ENCODE results near the gene NEK7.

The NEK7 gene

GRCh38 chr1:198246337-198246736 lies 89.5 kb downstream of the NEK7 start:
- H4K20me1 ChIP-seq (ENCODE audit: insufficient read depth, low read length): no peaks in the 10 kb centered on the region
- no peak overlapping the region for H3K9ac ChIP-seq (ENCODE audit: low read length)
- no peaks in the 10 kb centered on the region for H3K27me3 ChIP-seq (ENCODE audit: insufficient read depth, low read length)
- TF ChIP-seq EZH2 (IDR thresholded peaks at IDR 0.05; ENCODE audit: borderline replicate concordance, low read length): no peak
- TF ChIP-seq CTCF (IDR thresholded peaks at IDR 0.05; ENCODE audit: low read length): no peak
- no peaks in the 10 kb centered on the region for H3K9me3 ChIP-seq (ENCODE audit: low read length)
- H3F3A ChIP-seq (ENCODE audit: insufficient read depth, low read length): no peaks in the 10 kb centered on the region
- no peak overlapping the region for H3K4me3 ChIP-seq (ENCODE audit: low read depth, low read length, poor library complexity, severe bottlenecking)
- no peak overlapping the region for H3K4me2 ChIP-seq (ENCODE audit: low read length)
- peaks cover 5% of the 10 kb centered on the region for H3K4me1 ChIP-seq (ENCODE audit: insufficient read depth, low read length, severe bottlenecking)
- no peaks in the 10 kb centered on the region for H3K9me2 ChIP-seq (ENCODE audit: low read depth, low read length)
- H3K27ac ChIP-seq (ENCODE audit: low read depth, low read length, poor library complexity, severe bottlenecking): no peak overlapping the region
- no peaks in the 10 kb centered on the region for H3K79me2 ChIP-seq (ENCODE audit: insufficient read depth, low read length)
- no peaks in the 10 kb centered on the region for H3K36me3 ChIP-seq (ENCODE audit: insufficient read depth, low read length)
- no peak overlapping the region for H2AFZ ChIP-seq (ENCODE audit: low read length)

GRCh38 chr1:198253259-198253658 lies 96.5 kb downstream of the NEK7 start:
- no peak overlapping the region for H2AFZ ChIP-seq (ENCODE audit: low read length)
- H3F3A ChIP-seq (ENCODE audit: insufficient read depth, low read length): no peaks in the 10 kb centered on the region
- no peaks in the 10 kb centered on the region; the same call in 1 of the 2 replicates for H4K20me1 ChIP-seq (ENCODE audit: insufficient read depth, low read length)
- H3K79me2 ChIP-seq (ENCODE audit: insufficient read depth, low read length): no peaks in the 10 kb centered on the region
- H3K9me3 ChIP-seq (ENCODE audit: low read length): no peaks in the 10 kb centered on the region
- no peaks in the 10 kb centered on the region for H3K27me3 ChIP-seq (ENCODE audit: insufficient read depth, low read length)
- TF ChIP-seq EZH2 (IDR thresholded peaks at IDR 0.05; ENCODE audit: borderline replicate concordance, low read length) (no peak), CTCF (IDR thresholded peaks at IDR 0.05; ENCODE audit: low read length) (no peak)
- H3K9ac ChIP-seq (ENCODE audit: low read length): no peak overlapping the region
- H3K36me3 ChIP-seq (ENCODE audit: insufficient read depth, low read length): no peaks in the 10 kb centered on the region
- no peaks in the 10 kb centered on the region for H3K9me2 ChIP-seq (ENCODE audit: low read depth, low read length)
- peaks cover 8% of the 10 kb centered on the region for H3K4me1 ChIP-seq (ENCODE audit: insufficient read depth, low read length, severe bottlenecking)
- no peak overlapping the region for H3K4me2 ChIP-seq (ENCODE audit: low read length)
- H3K4me3 ChIP-seq (ENCODE audit: low read depth, low read length, poor library complexity, severe bottlenecking): no peak overlapping the region
- H3K27ac ChIP-seq (ENCODE audit: low read depth, low read length, poor library complexity, severe bottlenecking): no peak overlapping the region

- Histone ChIP-seq H3K9ac (ENCODE audit: low read length) (no peak overlapping the region), H3K4me2 (ENCODE audit: low read length) (no peak overlapping the region), H3K4me3 (ENCODE audit: low read depth, low read length, poor library complexity, severe bottlenecking) (no peak overlapping the region), H3K79me2 (ENCODE audit: insufficient read depth, low read length) (no peaks in the 10 kb centered on the region), H3F3A (ENCODE audit: insufficient read depth, low read length) (no peaks in the 10 kb centered on the region), H3K4me1 (ENCODE audit: insufficient read depth, low read length, severe bottlenecking) (peaks cover 8% of the 10 kb centered on the region), H3K9me3 (ENCODE audit: low read length) (no peaks in the 10 kb centered on the region), H3K27ac (ENCODE audit: low read depth, low read length, poor library complexity, severe bottlenecking) (no peak overlapping the region), H3K27me3 (ENCODE audit: insufficient read depth, low read length) (no peaks in the 10 kb centered on the region), H3K36me3 (ENCODE audit: insufficient read depth, low read length) (no peaks in the 10 kb centered on the region), H3K9me2 (ENCODE audit: low read depth, low read length) (no peaks in the 10 kb centered on the region), H4K20me1 (ENCODE audit: insufficient read depth, low read length) (no peaks in the 10 kb centered on the region; the same call in 1 of the 2 replicates), H2AFZ (ENCODE audit: low read length) (no peak overlapping the region)
- TF ChIP-seq EZH2 (IDR thresholded peaks at IDR 0.05; ENCODE audit: borderline replicate concordance, low read length) (no peak), CTCF (IDR thresholded peaks at IDR 0.05; ENCODE audit: low read length) (no peak)
Observed at GRCh38 chr1:198253668-198254067, 96.9 kb downstream of the NEK7 start.

All from OCI-LY1 (cell line).